ENCODE measurements around the gene DUOX1. TPM values are rescaled to one million over a fixed set of nuclear protein-coding genes. Genes with fewer than 3 reads are reported as not detected.

DUOX1 gene
- total RNA-seq, 1 donor: not detected

GRCh38 chr15:45105586-45105985 lies 24.2 kb upstream of the DUOX1 start:
- DNase-seq (ENCODE audit: low read depth): no peak
- TF ChIP-seq CTCF (IDR thresholded peaks at IDR 0.05; ENCODE audit: insufficient read depth, low read length): no peak
- no peak overlapping the region for H3K4me3 ChIP-seq (ENCODE audit: low read depth, low read length)

- no peak for DNase-seq (ENCODE audit: low read depth)
- H3K4me3 ChIP-seq (ENCODE audit: low read depth, low read length): no peak overlapping the region
- TF ChIP-seq CTCF (IDR thresholded peaks at IDR 0.05; ENCODE audit: insufficient read depth, low read length): no peak
Observed at GRCh38 chr15:45106002-45106790, 23.6 kb upstream of the DUOX1 start.

- no peak for TF ChIP-seq CTCF (IDR thresholded peaks at IDR 0.05; ENCODE audit: insufficient read depth, low read length)
- no peak overlapping the region for H3K4me3 ChIP-seq (ENCODE audit: low read depth, low read length)
- no peak for DNase-seq (ENCODE audit: low read depth)
Observed at GRCh38 chr15:45107941-45108630, 21.7 kb upstream of the DUOX1 start.

GRCh38 chr15:45110256-45110820 lies 19.5 kb upstream of the DUOX1 start:
- TF ChIP-seq CTCF (IDR thresholded peaks at IDR 0.05; ENCODE audit: insufficient read depth, low read length): peak; percentile 5
- H3K4me3 ChIP-seq (ENCODE audit: low read depth, low read length): no peak overlapping the region
- no peak for DNase-seq (ENCODE audit: low read depth)

- DNase-seq (ENCODE audit: low read depth): no peak
- TF ChIP-seq CTCF (IDR thresholded peaks at IDR 0.05; ENCODE audit: insufficient read depth, low read length): no peak
- H3K4me3 ChIP-seq (ENCODE audit: low read depth, low read length): no peak overlapping the region
Observed at GRCh38 chr15:45111390-45112142, 18.2 kb upstream of the DUOX1 start.

- no peak for TF ChIP-seq CTCF (IDR thresholded peaks at IDR 0.05; ENCODE audit: insufficient read depth, low read length)
- no peak overlapping the region for H3K4me3 ChIP-seq (ENCODE audit: low read depth, low read length)
- no peak for DNase-seq (ENCODE audit: low read depth)
Observed at GRCh38 chr15:45112143-45112590, 17.6 kb upstream of the DUOX1 start.
